T-helper 1 cell (primary cell): ENCODE results near the gene C2CD2L.
"Not testable (repeated sequence)": the region's sequence is repeated elsewhere in the genome, so short reads cannot be mapped to it uniquely, and the experiment has no call there.

ENCODE experiments used
- DNase-seq, 5 donors: peaks; one replicate each; pipeline ENCODE4 v3.0.0-alpha.2; 2012 to 2020
- total RNA-seq, 4 donors: gene quantifications; one replicate each; lab custom pipeline; 2026; lab: John Stamatoyannopoulos, UW

Gene C2CD2L
- 34.7 to 50.0 (median 41.6) reads per million in 4 donors for total RNA-seq

DNA sequence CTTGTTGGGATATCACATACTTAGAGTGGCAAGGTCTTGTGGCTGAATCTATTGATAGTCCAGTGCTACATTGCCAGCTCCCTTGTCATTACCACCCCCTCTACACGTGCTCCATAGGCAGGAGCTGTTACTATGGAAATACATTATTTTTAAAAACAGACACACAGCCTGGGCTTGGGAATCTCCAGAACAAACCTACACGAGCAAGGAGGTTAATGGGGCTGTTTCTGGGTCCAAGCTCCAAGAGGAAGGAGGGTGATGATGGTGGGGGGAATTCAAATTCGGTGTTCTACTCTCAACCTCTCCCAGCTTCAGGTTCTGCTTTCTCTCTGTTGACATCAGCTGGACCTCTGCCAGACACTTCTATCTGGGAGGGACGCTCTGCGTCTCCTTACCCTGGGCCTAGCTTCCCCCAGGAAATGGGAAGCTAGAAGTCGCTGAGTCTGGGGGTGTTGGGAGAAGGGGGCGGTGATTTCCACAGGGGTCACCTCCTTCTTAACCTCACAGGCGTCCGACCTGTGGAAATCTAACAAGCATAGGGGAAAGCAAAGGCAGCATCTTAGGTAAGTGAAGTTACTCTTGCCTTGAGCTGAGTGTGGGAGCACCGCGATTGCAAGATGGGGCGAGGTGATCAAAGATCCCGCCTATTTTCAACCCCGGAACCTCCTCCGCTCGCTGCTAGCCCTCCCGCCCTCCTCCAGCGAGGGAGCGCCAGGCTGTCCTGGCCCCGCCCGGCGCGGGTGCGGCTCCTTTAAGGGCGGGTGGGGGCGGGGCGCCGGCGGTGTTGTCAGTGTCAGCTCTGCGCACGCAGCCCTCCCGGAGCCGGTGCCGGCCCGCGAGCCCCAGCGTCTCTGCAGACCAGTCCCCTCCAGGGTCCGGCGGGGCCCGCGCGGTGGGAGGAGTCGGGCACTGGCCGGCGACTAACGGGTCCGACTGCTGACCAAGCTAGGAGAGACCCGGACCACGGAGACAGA, at the start of gene C2CD2L:
TSS of gene C2CD2L (plus strand) at position 781 of the 974 bp plus-strand sequence. CDS start 398 bp downstream, outside the sequence.
- DNase-seq, result peak; percentile 83 to 96 (median 84)

DNA sequence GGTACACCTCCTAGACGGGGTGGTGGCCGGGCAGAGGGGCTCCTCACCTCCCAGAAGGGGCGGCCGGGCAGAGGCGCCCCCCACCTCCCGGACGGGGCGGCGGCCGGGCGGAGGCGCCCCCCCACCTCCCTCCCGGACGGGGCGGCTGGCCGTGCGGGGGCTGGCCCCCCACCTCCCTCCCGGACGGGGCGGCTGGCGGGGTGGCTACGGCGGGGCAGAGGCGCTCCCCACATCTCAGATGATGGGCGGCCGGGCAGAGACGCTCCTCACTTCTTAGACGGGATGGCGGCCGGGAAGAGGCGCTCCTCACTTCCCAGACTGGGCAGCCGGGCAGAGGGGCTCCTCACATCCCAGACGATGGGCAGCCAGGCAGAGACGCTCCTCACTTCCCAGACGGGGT, 48.0 kb upstream of the C2CD2L start:
- not testable (repeated sequence) for DNase-seq

DNA sequence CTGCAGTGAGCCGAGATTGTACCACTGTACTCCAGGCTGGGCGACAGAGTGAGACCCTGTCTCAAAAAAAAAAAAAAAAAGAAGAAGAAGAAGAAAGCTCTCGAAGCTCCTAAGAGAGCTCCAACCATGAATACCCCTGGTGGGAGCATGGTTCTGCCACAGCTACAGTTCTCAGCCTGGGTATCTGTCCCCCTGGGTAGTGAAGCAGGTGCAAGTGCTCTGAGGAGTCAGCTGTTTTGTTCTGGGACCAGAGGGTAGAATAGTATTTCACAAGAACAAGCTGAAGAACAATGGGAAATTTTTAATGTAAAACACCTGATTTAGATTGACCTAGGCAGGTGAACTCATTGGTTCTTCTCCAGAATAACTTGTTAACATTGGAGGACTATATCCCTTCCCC, 45.9 kb upstream of the C2CD2L start:
- no peak for DNase-seq

DNA sequence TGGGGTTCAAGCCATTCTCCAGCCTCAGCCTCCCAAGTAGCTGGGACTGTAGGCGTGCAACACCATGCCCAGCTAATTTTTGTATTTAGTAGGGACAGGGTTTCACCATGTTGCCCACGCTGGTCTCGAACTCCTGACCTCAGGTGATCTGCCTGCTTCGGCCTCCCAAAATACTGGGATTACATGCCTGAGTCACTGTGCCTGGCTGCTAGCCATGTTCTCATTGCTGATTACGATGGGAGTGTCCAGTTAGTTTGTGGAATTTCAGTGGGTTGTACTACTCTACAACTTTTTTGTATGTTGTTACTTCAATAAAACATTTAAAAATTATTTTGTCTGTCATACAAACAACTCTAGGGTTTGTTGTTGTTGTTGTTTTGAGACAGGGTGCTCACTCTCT, 44.4 kb upstream of the C2CD2L start:
- DNase-seq, result no peak

DNA sequence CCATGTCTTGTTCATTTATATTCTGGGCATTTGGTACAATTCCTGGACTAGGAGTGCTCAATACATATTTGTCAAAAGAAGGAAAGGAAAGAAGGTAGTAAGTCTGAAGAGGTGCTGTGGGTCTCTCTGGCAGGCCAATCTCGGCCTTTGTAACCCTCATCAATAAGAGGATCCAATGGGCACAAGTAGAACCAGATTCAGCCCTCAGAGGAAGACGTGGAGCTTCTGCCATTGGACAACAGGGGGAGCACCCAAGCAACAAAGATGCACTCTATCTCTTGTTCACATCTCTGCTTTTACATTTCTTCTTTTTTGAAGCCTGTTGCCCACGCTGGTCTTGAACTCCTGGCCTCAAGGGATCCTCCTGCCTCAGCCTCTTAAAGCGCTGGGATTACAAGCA, 41.8 kb upstream of the C2CD2L start:
- peak in 1 of 5 donors; percentile 71 for DNase-seq

DNA sequence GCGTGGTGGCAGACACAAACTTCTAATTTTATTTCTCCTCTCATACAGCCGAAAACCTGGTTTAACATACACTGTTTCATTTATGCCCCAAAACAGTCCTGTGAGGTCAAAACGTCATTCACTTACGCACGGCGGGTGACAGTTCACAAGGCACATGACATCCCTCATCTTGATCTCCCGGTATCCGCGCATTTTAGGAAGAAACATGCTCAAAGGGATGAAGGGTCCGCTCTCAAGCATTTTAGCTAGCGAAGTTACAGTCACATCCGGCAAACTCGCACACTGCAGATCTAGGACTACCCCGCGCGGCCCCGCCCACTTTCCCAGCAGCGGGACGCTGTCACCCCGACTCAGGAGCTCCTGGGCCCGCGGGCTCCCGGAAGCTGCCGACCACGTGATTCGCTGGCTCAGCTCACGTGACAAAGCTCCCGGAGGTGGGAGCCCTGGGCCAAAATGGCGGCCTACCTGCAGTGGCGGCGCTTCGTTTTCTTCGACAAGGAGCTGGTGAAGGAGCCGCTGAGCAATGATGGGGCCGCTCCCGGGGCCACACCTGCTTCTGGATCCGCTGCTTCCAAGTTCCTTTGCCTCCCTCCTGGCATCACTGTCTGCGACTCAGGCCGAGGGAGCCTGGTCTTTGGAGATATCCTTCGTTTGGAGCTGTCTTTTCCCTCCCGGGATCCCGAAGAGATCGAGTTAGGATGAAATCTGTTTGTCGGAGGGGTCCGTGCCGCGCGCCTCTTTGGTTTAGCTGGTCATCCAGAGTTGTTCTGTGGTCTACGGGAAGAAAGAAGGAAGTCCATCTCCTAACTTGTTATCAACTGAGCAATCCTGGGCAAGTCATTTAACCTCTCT, 39.5 kb upstream of the C2CD2L start, which contains the start of gene VPS11:
TSS of gene VPS11 (plus strand) at position 448 of the 852 bp plus-strand sequence. CDS start at position 454, 6 bp downstream.
- DNase-seq, result peak; percentile 98 to 99 (median 98)

DNA sequence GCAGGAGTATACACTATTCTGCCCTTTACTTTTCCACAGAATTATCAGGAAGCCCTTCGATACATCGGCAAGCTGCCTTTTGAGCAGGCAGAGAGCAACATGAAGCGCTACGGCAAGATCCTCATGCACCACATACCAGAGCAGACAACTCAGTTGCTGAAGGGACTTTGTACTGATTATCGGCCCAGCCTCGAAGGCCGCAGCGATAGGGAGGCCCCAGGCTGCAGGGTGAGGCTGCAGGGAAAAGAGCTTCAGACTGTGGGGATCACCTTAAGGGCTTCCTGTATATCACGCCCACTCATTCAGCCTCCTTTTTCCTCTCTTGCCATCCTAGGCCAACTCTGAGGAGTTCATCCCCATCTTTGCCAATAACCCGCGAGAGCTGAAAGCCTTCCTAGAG, 29.3 kb upstream of the C2CD2L start:
- DNase-seq, result no peak

DNA sequence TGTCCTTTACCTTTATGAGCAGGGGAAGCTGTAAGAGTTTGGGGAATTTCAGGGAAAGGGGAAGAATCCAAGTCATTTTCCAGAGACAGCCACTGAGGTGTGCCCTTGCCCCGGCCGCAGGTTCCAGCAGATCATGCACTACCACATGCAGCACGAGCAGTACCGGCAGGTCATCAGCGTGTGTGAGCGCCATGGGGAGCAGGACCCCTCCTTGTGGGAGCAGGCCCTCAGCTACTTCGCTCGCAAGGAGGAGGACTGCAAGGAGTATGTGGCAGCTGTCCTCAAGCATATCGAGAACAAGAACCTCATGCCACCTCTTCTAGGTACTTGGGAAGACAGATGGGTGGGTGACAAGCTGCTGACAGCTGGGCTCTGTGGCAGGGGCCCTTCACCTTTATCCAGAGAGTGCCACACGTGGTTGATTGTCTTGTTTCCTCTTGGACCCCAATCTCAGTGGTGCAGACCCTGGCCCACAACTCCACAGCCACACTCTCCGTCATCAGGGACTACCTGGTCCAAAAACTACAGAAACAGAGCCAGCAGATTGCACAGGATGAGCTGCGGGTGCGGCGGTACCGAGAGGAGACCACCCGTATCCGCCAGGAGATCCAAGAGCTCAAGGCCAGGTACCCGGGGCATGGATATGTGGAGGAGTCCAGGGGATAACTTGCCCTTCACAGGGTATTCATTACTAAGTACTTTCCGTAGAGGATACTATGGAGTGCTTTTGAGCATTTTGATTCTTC, 28.3 kb upstream of the C2CD2L start:
- no peak for DNase-seq

DNA sequence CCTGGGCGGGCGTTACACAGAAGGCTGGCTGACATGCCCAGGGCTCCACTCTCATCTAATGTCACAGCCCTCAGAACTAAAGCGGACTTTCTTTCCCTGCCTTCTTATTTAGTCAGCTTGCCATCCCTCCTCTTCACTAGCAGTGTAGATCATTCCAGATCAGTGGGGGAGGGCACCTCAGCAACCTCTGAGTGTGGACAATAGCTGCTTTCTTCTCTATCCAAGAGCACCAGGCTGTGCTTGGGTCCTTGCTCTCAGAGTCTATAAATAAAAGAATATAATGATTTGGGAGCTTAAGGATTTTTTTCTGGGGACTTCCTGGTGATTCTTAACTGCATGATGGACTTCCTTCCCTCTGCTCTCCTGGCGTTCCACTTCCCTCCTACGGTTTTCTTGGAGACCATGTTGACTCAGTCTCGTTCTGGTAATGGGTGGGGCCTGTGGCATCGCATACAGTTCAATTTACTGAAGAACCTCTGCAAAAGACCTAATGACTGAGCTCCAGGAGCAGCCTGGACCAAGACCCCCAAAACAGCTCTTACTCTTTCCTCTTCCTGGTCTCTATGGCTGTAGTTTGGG, 25.4 kb upstream of the C2CD2L start:
- no peak for DNase-seq

DNA sequence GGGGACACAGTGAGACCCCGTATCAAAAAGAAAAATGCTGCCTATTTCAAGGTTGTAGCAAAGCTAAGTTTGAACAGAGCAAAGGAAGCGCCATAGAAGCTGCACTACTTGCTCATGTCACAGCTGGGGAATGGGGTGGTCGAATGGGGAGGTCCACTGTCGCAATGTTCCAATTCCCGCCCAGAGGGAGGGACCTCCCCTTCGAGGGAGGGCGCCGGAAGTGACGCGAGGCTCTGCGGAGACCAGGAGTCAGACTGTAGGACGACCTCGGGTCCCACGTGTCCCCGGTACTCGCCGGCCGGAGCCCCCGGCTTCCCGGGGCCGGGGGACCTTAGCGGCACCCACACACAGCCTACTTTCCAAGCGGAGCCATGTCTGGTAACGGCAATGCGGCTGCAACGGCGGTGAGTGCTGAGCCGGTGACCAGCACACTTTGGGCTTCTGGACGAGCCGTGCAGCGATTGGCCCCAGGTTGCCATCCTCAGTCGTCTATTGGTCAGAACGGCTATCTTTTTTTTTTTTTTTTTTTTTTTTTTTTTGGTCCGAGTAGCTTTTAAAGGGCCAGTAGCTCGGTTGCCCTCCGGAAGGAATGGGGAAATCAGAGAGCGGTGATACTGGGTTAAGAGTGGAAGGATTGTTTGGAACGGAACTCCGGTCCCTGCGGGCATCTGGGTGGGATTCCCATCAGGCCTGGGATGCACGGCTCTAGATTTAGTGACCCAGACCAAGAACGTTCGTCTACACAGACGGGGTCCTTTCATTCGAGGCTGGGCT, 22.3 kb upstream of the C2CD2L start, which contains the start of gene HMBS:
TSS of gene HMBS (plus strand) at position 219 of the 774 bp plus-strand sequence. CDS start at position 372, 153 bp downstream.
- peak; percentile 81 to 95 (median 88) for DNase-seq

DNA sequence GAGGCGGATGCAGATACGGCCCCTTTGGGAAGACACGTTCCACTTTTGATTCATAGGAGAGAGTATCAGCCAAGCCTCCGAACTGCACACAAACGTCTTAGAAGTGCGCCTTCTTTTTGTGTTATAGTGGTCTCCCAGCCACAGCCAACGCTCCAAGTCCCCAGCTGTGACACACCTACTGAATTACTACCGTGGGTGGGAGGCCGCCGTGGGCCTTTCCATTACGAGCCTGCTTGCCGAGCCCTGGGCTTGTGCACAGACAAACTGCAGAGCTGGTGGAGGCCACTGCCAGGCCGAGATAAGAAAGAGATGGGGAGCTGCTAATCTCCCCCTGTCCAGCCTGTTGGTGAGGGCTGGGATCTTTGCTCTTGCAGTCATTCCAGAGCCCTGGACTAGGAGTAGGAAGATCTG, 21.7 kb upstream of the C2CD2L start:
- no peak for DNase-seq

DNA sequence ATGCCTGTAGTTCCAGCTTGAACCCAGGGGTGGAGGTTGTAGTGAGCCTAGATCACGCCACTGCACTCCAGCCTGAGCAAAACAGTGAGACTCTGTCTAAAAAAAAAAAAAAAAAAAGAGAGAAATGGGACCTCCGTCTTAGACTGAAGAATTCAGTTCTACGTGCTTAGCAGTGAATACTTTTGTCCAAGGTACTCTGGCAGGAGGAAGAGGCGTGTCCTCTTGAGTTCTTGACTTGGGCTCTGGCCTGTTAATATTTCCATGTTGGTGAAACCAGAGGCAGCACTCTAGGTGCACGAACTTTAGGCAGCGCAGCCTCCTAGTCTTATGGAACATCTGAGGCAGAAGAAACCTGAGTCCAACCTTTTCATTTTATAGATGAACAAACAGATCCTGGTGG, 20.0 kb upstream of the C2CD2L start:
- no peak for DNase-seq

DNA sequence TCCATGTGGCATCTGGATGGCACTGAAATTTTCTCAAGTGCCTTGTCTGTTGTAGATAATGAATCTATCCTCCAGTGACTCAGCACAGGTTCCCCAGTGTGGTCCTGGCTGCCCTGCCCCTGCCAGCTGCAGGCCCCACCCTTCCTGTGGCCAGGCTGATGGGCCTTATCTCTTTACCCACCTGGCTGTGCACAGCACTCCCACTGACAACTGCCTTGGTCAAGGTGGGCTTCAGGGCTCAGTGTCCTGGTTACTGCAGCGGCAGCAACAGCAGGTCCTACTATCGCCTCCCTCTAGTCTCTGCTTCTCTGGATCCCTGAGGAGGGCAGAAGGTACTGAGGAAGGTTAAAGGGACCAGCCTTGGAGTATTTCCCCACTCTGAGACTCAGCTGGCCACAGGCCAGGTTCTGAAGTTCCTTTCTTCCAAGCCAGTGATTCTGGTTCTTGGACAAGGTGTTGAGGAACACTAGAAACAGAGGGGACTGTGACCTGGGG, 19.4 kb upstream of the C2CD2L start:
- DNase-seq, result no peak

DNA sequence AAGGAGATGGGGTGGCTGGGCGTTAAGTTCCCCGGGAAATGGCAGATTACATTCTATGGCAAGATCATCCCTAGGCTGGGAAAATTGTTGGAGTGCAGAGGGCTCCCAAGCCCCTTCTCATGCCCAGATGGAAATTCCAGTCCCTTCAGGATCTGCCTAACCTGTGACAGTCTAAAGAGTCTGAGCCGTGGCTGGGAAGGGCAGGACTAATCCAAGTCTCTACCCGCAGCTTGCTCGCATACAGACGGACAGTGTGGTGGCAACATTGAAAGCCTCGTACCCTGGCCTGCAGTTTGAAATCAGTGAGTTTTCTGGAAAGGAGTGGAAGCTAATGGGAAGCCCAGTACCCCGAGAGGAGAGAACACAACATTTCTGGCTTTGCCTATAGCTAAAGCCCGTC, 18.7 kb upstream of the C2CD2L start:
- no peak for DNase-seq

DNA sequence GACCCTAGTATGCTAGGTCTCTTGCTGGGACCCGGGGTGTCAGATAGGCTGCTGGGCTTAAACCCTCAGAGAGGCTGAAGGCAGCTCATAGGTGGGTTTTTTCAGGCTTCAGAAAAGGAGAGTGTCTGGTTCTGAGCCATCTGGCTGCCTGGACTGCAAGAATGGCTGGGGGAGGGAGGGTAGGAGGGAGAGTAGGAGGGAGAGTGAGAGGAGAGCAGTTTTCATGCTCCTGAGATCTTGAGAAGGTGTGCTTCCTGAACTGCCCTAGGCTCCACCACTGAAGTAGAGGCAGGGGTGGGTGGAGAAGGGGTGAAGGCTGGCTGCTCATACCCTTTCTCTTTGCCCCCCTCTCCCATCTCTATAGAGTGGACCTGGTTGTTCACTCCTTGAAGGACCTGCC, 17.8 kb upstream of the C2CD2L start:
- no peak for DNase-seq

DNA sequence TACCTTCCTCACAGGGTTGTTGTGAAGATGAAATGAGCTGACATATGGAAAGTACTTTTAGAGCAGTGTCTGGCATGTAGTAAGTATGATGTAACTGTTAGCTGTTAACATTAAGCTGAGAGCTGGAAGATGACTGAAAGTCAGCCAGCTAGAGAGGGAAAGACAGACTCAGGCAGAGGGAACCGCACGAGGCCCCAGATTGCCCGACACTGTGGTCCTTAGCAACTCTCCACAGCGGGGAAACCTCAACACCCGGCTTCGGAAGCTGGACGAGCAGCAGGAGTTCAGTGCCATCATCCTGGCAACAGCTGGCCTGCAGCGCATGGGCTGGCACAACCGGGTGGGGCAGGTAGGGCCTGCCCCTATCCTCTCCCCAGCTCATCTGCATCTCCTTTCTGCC, 16.0 kb upstream of the C2CD2L start:
- DNase-seq, result no peak

DNA sequence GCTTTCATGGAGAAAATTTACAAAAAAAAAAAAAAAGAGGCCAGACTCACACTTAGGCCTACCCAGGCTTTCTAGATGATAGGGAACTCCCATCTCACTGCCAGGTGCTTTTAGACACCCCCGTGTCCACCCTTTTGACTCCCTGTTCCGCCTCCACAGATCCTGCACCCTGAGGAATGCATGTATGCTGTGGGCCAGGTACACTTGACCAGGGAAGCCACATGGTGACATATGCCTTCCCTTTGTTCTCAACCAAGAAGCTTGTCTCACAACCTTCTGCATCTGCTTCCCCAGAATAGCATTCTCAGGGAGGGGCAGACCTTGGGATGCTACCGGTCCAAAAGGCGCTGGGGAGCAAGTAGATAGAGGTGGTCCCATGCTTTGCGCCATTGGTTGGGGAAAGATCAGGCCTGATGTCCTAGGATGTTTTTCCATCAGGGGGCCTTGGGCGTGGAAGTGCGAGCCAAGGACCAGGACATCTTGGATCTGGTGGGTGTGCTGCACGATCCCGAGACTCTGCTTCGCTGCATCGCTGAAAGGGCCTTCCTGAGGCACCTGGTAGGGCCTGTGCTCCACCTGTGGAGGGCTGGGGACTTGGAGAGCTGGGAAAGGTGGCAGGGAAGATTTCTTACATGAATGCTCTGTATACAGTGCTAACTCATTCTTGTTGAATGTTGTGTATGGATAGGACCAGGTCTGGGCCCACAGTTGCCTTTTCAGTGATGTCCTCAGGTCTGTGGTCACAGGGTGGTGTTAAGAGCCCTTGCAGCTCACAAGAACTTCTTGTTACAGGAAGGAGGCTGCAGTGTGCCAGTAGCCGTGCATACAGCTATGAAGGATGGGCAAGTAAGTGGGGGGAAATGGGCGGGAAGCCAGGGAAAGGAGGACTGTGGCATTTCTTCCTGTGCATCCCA, 14.9 kb upstream of the C2CD2L start:
- DNase-seq, result no peak

DNA sequence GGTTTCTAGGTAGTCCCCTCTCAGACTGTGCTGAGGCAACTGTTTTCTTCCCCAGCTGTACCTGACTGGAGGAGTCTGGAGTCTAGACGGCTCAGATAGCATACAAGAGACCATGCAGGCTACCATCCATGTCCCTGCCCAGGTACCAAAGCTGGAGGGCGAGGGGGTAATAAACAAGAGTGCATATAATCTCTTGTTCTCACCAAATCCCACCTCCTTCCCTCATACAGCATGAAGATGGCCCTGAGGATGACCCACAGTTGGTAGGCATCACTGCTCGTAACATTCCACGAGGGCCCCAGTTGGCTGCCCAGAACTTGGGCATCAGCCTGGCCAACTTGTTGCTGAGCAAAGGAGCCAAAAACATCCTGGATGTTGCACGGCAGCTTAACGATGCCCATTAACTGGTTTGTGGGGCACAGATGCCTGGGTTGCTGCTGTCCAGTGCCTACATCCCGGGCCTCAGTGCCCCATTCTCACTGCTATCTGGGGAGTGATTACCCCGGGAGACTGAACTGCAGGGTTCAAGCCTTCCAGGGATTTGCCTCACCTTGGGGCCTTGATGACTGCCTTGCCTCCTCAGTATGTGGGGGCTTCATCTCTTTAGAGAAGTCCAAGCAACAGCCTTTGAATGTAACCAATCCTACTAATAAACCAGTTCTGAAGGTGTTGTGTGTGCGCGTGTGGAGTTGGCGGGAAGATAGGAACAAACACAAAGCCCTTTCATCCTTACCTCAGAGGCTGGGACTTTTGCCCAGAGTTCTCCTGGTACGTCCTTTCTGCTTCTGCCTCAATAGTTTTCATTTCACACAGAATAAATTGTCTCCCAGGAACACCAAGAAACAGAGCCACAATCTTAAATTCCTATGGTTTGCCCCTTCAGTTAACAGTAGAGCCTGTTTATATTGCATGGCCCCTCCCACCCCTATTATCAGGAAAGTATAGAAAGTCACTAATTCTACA, 14.0 kb upstream of the C2CD2L start:
- no peak for DNase-seq
